ENCODE measurements around the gene GREM2. TPM values are rescaled to one million over a fixed set of nuclear protein-coding genes. Genes with fewer than 3 reads are reported as not detected.

The GREM2 gene
- total RNA-seq, 4 donors from 2014 or later: 0.08 to 0.78 (median 0.40) TPM

GRCh38 chr1:240539769-240540414 lies 72.1 kb downstream of the GREM2 start:
- WGBS, 2 donors: 36 to 56% methylated on average over 3 of the region's 3 CpGs
- TF ChIP-seq CTCF (IDR thresholded peaks at IDR 0.05): no peak
- no peak for TF ChIP-seq POLR2A (IDR thresholded peaks at IDR 0.05)
- intact Hi-C loops (cut with DNase I; ENCODE audit: low total_unique reads): no loop called here
- no peak overlapping the region for H3K4me3 ChIP-seq (ENCODE audit: low read depth, poor library complexity, severe bottlenecking)
- DNase-seq (ENCODE audit: low spot score in 2 of 2): no peak

- no peak for DNase-seq (ENCODE audit: low spot score in 2 of 2)
- no peak overlapping the region for H3K4me3 ChIP-seq (ENCODE audit: low read depth, poor library complexity, severe bottlenecking)
- intact Hi-C loops (cut with DNase I; ENCODE audit: low total_unique reads): no loop called here
- no peak for TF ChIP-seq POLR2A (IDR thresholded peaks at IDR 0.05)
- TF ChIP-seq CTCF (IDR thresholded peaks at IDR 0.05): no peak
- WGBS, 2 donors: 62 to 73% methylated on average over 3 of the region's 3 CpGs
Observed at GRCh38 chr1:240538776-240539430, 73.1 kb downstream of the GREM2 start.

GRCh38 chr1:240533154-240533780 lies 78.7 kb downstream of the GREM2 start:
- H3K4me3 ChIP-seq (ENCODE audit: low read depth, poor library complexity, severe bottlenecking): no peak overlapping the region
- no peak for DNase-seq (ENCODE audit: low spot score in 2 of 2)
- TF ChIP-seq POLR2A (IDR thresholded peaks at IDR 0.05) (no peak), CTCF (IDR thresholded peaks at IDR 0.05) (no peak)
- intact Hi-C loops (cut with DNase I; ENCODE audit: low total_unique reads): no loop called here
- 76 to 81% methylated on average over 2 of the region's 2 CpGs for WGBS, 2 donors

- no peak for TF ChIP-seq POLR2A (IDR thresholded peaks at IDR 0.05)
- no peak for TF ChIP-seq CTCF (IDR thresholded peaks at IDR 0.05)
- intact Hi-C loops (cut with DNase I; ENCODE audit: low total_unique reads): no loop called here
- DNase-seq (ENCODE audit: low spot score in 2 of 2): no peak
- no peak overlapping the region for H3K4me3 ChIP-seq (ENCODE audit: low read depth, poor library complexity, severe bottlenecking)
- WGBS, 2 donors: 74 to 79% methylated on average over 9 of the region's 9 CpGs
Observed at GRCh38 chr1:240528591-240528990, 83.4 kb downstream of the GREM2 start.

GRCh38 chr1:240527086-240527485 lies 84.9 kb downstream of the GREM2 start:
- DNase-seq (ENCODE audit: low spot score in 2 of 2): no peak
- intact Hi-C loops (cut with DNase I; ENCODE audit: low total_unique reads): no loop called here
- H3K4me3 ChIP-seq (ENCODE audit: low read depth, poor library complexity, severe bottlenecking): no peak overlapping the region
- WGBS, 2 donors: 62 to 74% methylated on average over 1 of the region's 1 CpG
- no peak for TF ChIP-seq POLR2A (IDR thresholded peaks at IDR 0.05)
- TF ChIP-seq CTCF (IDR thresholded peaks at IDR 0.05): no peak
